GM12878 (cell line): Measurements from ENCODE around the gene TPPP. TPM values are rescaled to one million over a fixed set of nuclear protein-coding genes. Genes with fewer than 3 reads are reported as not detected.

ENCODE experiments used
- ATAC-seq: fragments of 200-7000 bp; cut with Tn5 transposase; 3 replicates; pipeline ENCODE4 v1.9.1; 2020; ENCODE audit warnings: mild to moderate bottlenecking, moderate library complexity
- BruUV-seq: library from RNA; stranded (reverse); fragments of 400-500 nt; replicated peaks from 2 replicates; lab custom pipeline; 2021; lab: Mats Ljungman, UMichigan
- CTCF ChIA-PET: fragments of 300-600 bp; sonication (Branson Sonifier 250); formaldehyde crosslinking; extraction: SDS; loops from one replicate; lab custom pipeline; 2021; ENCODE audit warnings: inconsistent platforms; lab: Yijun Ruan, JAX
- POLR2A ChIA-PET: fragments of 350-600 bp; formaldehyde crosslinking; extraction: SDS; loops from one replicate; lab custom pipeline; 2021; ENCODE audit warnings: inconsistent platforms; lab: Charles Lee
- RAD21 ChIA-PET: fragments of 300-600 bp; sonication (Branson Sonifier 250); formaldehyde crosslinking; loops from one replicate; lab custom pipeline; 2023; ENCODE audit warnings: antibody characterized with exemption; ENCODE audit not compliant: unreplicated experiment; lab: Charles Lee
- SMC1A ChIA-PET: fragments of 300-600 bp; sonication (Branson Sonifier 250); formaldehyde crosslinking; loops from one replicate; lab custom pipeline; 2023; ENCODE audit not compliant: unreplicated experiment, uncharacterized antibody; lab: Charles Lee
- DNase-seq: peaks from one replicate; pipeline ENCODE4 v3.0.0-alpha.2; 2011; ENCODE audit warnings: low read depth, low spot score
- FAIRE-seq: peaks from 3 replicates; lab custom pipeline; 2011; peaks lifted over from hg19 to GRCh38; lab: Jason Lieb, UNC
- H2AFZ ChIP-seq: 2 replicates; pipeline ENCODE4 v1.6.0; 2011; ENCODE audit warnings: low read depth, low read length, control low read depth; ENCODE audit not compliant: control insufficient read depth
- H3K27ac ChIP-seq: 2 replicates; pipeline ENCODE4 v1.5.1; 2011; ENCODE audit warnings: control low read depth; ENCODE audit not compliant: control insufficient read depth, insufficient read depth
- H3K27me3 ChIP-seq, 2 experiments: replicated peaks in 1 of 2; 2 replicates each; pipeline versions ENCODE4 v1.6.0 to v1.6.1; 2011; ENCODE audit warnings: low read length in 1 of 2; ENCODE audit not compliant: control insufficient read depth in 2 of 2, insufficient read depth in 2 of 2
- H3K36me3 ChIP-seq, 2 experiments: 2 replicates each; pipeline ENCODE4 v1.5.1; 2011; ENCODE audit warnings: low read length in 1 of 2; ENCODE audit not compliant: control insufficient read depth in 2 of 2, insufficient read depth in 2 of 2
- H3K4me1 ChIP-seq: 2 replicates; pipeline ENCODE4 v1.6.1; 2011; ENCODE audit warnings: mild to moderate bottlenecking, low read length, moderate library complexity, mixed read lengths; ENCODE audit not compliant: control insufficient read depth, insufficient read depth
- H3K4me2 ChIP-seq: 2 replicates; pipeline ENCODE4 v1.6.0; 2011; ENCODE audit warnings: control low read depth; ENCODE audit not compliant: control insufficient read depth, insufficient read depth
- H3K4me3 ChIP-seq: fragments of 200-600 bp; sonication (generic); 2 replicates; pipeline ENCODE4 v1.5.1; 2016
- H3K79me2 ChIP-seq: 2 replicates; pipeline ENCODE4 v1.6.0; 2011; ENCODE audit warnings: low read length; ENCODE audit not compliant: control insufficient read depth, insufficient read depth
- H3K9ac ChIP-seq: 2 replicates; pipeline ENCODE4 v1.8.0; 2011; ENCODE audit warnings: low read length, control low read depth, mixed read lengths; ENCODE audit not compliant: control insufficient read depth, insufficient read depth
- H3K9me3 ChIP-seq: replicated peaks from 3 replicates; pipeline ENCODE4 v1.5.1; 2011; ENCODE audit warnings: mild to moderate bottlenecking, low read length; ENCODE audit not compliant: control insufficient read depth, insufficient read depth
- H4K20me1 ChIP-seq: 2 replicates; pipeline ENCODE4 v1.6.0; 2011; ENCODE audit not compliant: control insufficient read depth, insufficient read depth
- BRCA1 ChIP-seq: IDR thresholded peaks from 2 replicates; pipeline ENCODE4 v1.6.1; 2011; ENCODE audit warnings: low read depth, low read length, improper control_type of control experiment
- CEBPB ChIP-seq, 2 experiments: fragments of 150-350 bp in 1 of 2; IDR thresholded peaks; 2 replicates each; pipeline ENCODE4 v1.6.1; 2012 to 2014; ENCODE audit warnings: low read depth in 2 of 2, low read length in 2 of 2, borderline replicate concordance in 1 of 2, inconsistent platforms in 1 of 2
- JUND ChIP-seq: IDR thresholded peaks from 2 replicates; pipeline ENCODE4 v1.6.1; 2012; ENCODE audit warnings: low read depth, mild to moderate bottlenecking, low read length, improper control_type of control experiment, moderate library complexity
- POLR2AphosphoS2 ChIP-seq: IDR thresholded peaks from 2 replicates; pipeline ENCODE4 v1.6.1; 2011; ENCODE audit warnings: low read depth, mild to moderate bottlenecking, low read length, improper control_type of control experiment, moderate library complexity
- RELA ChIP-seq: fragments of 450-650 bp; IDR thresholded peaks from 2 replicates; pipeline ENCODE4 v1.8.0; 2014; ENCODE audit warnings: borderline replicate concordance; ENCODE audit not compliant: partially characterized antibody
- SMARCA5 ChIP-seq: fragments of 450-650 bp; IDR thresholded peaks from 2 replicates; pipeline ENCODE4 v1.6.1; 2017; ENCODE audit warnings: mild to moderate bottlenecking
- ZBTB33 ChIP-seq: fragments of 450-650 bp; IDR thresholded peaks from 2 replicates; pipeline ENCODE4 v1.6.1; 2017; ENCODE audit warnings: mild to moderate bottlenecking
- WGBS: methylation state at CpG from one replicate; pipeline ENCODE4 v1.1.6; 2016; ENCODE audit warnings: low lambda C conversion rate; ENCODE audit not compliant: insufficient replicate concordance, insufficient coverage; ENCODE audit errors: missing lambda C conversion rate; 5-methylcytosine and 5-hydroxymethylcytosine counted together
- in situ Hi-C: fragments of 300-500 bp; cut with MboI; formaldehyde crosslinking; loops from 9 replicates; pipeline ENCODE4 v1.14.3; 2018; ENCODE audit warnings: mixed read lengths
- intact Hi-C: fragments of 100-400 bp; cut with micrococcal nuclease; formaldehyde crosslinking; loops from one replicate; pipeline ENCODE4 v1.14.2; 2022; ENCODE audit not compliant: unreplicated experiment
- polyA plus RNA-seq, 11 experiments: library from polyadenylated mRNA; depleted of rRNA in 4 of 11; unstranded in 6 of 11; stranded (reverse) in 5 of 11; fragments of >200 nt; fragmentation: Nextera tagmentation in 4 of 11; fragmentation: Illumina TruSeq in 1 of 11; extraction: Ambion mirVana in 4 of 11; extraction: Trizol in 1 of 11; gene quantifications; 1 replicate in 1 of 11; 2 replicates in 10 of 11; pipeline versions ENCODE4 v1.2.1 to v1.2.3, GENCODE V29; 2011 to 2016; ENCODE audit warnings: inconsistent platforms in 2 of 11, missing spikeins in 2 of 11, low read depth in 1 of 11
- total RNA-seq, 4 experiments: library from RNA; depleted of rRNA in 3 of 4; stranded (reverse); fragments of >200 nt in 3 of 4; fragmentation: Illumina TruSeq in 1 of 4; extraction: Trizol in 1 of 4; gene quantifications; 2 replicates each; pipeline versions ENCODE4 v1.2.1 to v1.2.3, GENCODE V29; 2013 to 2021

Gene TPPP
- total and polyA plus RNA-seq, 10 of the 15 experiments (the other 5 are each of a cell fraction or from before 2014, with no cell fraction given), result under 0.01 to 0.24 (median 0.04) TPM; not detected in 4

GRCh38 chr5:655406-655805 lies 37.7 kb downstream of the TPPP start:
- TF ChIP-seq ZBTB33, result no peak
- no peak for TF ChIP-seq RELA
- no peak for TF ChIP-seq JUND
- no peak for TF ChIP-seq POLR2AphosphoS2
- no peak for TF ChIP-seq BRCA1
- no peak for TF ChIP-seq CEBPB (IDR thresholded peaks at IDR 0.05; ENCODE audit: borderline replicate concordance in 1 of 2, low read depth in 2 of 2, low read length in 2 of 2)
- TF ChIP-seq SMARCA5, result no peak
- H3K27ac ChIP-seq, result no peak overlapping the region
- FAIRE-seq (no peak), ATAC-seq (no peak), DNase-seq (no peak)
- H3K4me3 ChIP-seq, result no peak overlapping the region
- no peak overlapping the region for H3K9ac ChIP-seq
- no peak overlapping the region for H2AFZ ChIP-seq
- no peaks in the 10 kb centered on the region for H3K79me2 ChIP-seq
- no peaks in the 10 kb centered on the region for H3K27me3 ChIP-seq
- in situ Hi-C loops (no loop called here), intact Hi-C loops (loop anchor here (10.0 kb wide), 1 partner anchor 341 kb away; no protein-coding TSS in a partner anchor)
- peaks cover 11 to 15% of the 10 kb centered on the region in 2 experiments for H3K36me3 ChIP-seq
- SMC1A ChIA-PET, result no interaction called here
- no TSS peak for BruUV-seq
- no peaks in the 10 kb centered on the region; the same call in 2 of the 3 replicates for H3K9me3 ChIP-seq
- RAD21 ChIA-PET, result no interaction called here
- POLR2A ChIA-PET, result no interaction called here
- no peak overlapping the region for H3K4me2 ChIP-seq
- WGBS, result 98% methylated on average over 7 of the region's 13 CpGs
- no peaks in the 10 kb centered on the region for H4K20me1 ChIP-seq
- no peaks in the 10 kb centered on the region for H3K4me1 ChIP-seq
- CTCF ChIA-PET, result no interaction called here
